ENCODE measurements around the gene VANGL1. TPM values are rescaled to one million over a fixed set of nuclear protein-coding genes. Genes with fewer than 3 reads are reported as not detected.

The VANGL1 gene
- total and polyA plus RNA-seq, 4 donors = 2.5 to 6.8 (median 3.5) TPM

DNA sequence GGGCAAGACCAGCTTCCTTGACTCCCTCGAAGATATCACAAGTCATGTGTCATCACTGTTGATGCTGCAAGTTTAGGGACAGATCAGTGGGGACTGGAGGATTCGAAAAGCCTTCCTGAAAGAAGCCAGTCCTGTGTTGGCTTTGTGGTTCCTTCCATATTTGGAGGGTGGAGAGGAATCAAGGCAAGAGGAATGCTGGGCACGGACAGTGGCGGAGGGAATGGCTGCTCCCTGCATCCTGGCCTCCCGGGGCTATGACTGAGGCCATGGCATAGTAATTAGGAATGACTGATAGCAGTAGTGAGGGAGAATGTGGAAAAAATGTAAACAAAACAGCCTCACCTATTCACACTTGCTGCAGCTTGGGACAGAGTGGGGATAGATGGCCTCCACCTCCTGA lies 36.4 kb downstream of the VANGL1 start:
- H3K4me3 ChIP-seq (ENCODE audit: low read depth in 1 of 3, low read length in 3 of 3) = no peak overlapping the region
- H3K36me3 ChIP-seq (ENCODE audit: control insufficient read depth in 4 of 4, insufficient read depth in 3 of 4, low read depth in 1 of 4, low read length in 3 of 4) = peaks cover 0 to 5% (median 1%) of the 10 kb centered on the region in 4 donors
- H3K9ac ChIP-seq (ENCODE audit: low read depth in 1 of 2, low read length in 2 of 2) = no peak overlapping the region
- no peak for DNase-seq (ENCODE audit: low spot score)
- H3K4me1 ChIP-seq (ENCODE audit: control insufficient read depth in 4 of 4, insufficient read depth in 4 of 4, low read length in 3 of 4) = no peaks in the 10 kb centered on the region
- H3K27me3 ChIP-seq (ENCODE audit: control insufficient read depth in 4 of 4, insufficient read depth in 4 of 4, low read length in 3 of 4) = no peaks in the 10 kb centered on the region
- TF ChIP-seq, protein P1, sequence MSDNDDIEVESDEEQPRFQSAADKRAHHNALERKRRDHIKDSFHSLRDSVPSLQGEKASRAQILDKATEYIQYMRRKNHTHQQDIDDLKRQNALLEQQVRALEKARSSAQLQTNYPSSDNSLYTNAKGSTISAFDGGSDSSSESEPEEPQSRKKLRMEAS (IDR thresholded peaks at IDR 0.05) = no peak
- TF ChIP-seq HNF4G (IDR thresholded peaks at IDR 0.05) = no peak
- TF ChIP-seq, protein P2, sequence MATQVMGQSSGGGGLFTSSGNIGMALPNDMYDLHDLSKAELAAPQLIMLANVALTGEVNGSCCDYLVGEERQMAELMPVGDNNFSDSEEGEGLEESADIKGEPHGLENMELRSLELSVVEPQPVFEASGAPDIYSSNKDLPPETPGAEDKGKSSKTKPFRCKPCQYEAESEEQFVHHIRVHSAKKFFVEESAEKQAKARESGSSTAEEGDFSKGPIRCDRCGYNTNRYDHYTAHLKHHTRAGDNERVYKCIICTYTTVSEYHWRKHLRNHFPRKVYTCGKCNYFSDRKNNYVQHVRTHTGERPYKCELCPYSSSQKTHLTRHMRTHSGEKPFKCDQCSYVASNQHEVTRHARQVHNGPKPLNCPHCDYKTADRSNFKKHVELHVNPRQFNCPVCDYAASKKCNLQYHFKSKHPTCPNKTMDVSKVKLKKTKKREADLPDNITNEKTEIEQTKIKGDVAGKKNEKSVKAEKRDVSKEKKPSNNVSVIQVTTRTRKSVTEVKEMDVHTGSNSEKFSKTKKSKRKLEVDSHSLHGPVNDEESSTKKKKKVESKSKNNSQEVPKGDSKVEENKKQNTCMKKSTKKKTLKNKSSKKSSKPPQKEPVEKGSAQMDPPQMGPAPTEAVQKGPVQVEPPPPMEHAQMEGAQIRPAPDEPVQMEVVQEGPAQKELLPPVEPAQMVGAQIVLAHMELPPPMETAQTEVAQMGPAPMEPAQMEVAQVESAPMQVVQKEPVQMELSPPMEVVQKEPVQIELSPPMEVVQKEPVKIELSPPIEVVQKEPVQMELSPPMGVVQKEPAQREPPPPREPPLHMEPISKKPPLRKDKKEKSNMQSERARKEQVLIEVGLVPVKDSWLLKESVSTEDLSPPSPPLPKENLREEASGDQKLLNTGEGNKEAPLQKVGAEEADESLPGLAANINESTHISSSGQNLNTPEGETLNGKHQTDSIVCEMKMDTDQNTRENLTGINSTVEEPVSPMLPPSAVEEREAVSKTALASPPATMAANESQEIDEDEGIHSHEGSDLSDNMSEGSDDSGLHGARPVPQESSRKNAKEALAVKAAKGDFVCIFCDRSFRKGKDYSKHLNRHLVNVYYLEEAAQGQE (IDR thresholded peaks at IDR 0.05) = no peak
- TF ChIP-seq HNF4A (conservative IDR thresholded peaks at IDR 0.05) = no peak
- TF ChIP-seq, protein P3, sequence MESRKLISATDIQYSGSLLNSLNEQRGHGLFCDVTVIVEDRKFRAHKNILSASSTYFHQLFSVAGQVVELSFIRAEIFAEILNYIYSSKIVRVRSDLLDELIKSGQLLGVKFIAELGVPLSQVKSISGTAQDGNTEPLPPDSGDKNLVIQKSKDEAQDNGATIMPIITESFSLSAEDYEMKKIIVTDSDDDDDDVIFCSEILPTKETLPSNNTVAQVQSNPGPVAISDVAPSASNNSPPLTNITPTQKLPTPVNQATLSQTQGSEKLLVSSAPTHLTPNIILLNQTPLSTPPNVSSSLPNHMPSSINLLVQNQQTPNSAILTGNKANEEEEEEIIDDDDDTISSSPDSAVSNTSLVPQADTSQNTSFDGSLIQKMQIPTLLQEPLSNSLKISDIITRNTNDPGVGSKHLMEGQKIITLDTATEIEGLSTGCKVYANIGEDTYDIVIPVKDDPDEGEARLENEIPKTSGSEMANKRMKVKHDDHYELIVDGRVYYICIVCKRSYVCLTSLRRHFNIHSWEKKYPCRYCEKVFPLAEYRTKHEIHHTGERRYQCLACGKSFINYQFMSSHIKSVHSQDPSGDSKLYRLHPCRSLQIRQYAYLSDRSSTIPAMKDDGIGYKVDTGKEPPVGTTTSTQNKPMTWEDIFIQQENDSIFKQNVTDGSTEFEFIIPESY (IDR thresholded peaks at IDR 0.05) = no peak
- TF ChIP-seq FOXA2 (IDR thresholded peaks at IDR 0.05) = no peak
- TF ChIP-seq RAD21 (IDR thresholded peaks at IDR 0.05) = no peak
- TF ChIP-seq GABPA (IDR thresholded peaks at IDR 0.05 in 1 of 2, conservative IDR thresholded peaks at IDR 0.05 in 1 of 2) = no peak
- H3K27ac ChIP-seq (ENCODE audit: low read depth in 1 of 2, low read length in 2 of 2) = no peak overlapping the region
- no peaks in the 10 kb centered on the region for H3K9me3 ChIP-seq (ENCODE audit: control insufficient read depth in 4 of 4, low read length in 3 of 4)
- 92% methylated on average over 5 of the region's 5 CpGs for WGBS

DNA sequence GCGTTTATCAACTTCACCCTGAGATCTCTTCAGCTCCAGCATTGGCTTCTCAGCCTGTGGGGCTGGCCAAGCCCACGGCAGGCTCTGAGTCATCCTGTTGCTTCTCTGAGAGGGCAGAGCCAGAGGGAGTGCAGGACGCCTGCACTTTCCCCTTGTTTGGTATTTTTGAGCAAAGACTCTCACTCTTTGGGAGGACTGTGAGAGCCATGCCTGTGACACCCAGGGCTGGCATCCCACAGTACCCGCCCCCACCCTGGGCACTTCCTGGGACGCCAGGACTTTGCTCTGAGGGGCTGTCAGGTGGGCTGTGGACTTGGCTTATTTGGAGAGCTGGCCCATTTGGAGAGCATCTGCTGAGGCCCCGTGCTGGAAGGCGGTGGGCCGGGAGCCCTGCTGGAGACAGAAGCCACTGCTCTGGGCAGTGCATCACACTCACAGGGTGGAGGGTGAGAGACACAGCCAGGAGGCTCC lies 37.4 kb downstream of the VANGL1 start:
- Histone ChIP-seq H3K27ac (ENCODE audit: low read depth in 1 of 2, low read length in 2 of 2) (no peak overlapping the region), H3K36me3 (ENCODE audit: control insufficient read depth in 4 of 4, insufficient read depth in 3 of 4, low read depth in 1 of 4, low read length in 3 of 4) (peaks cover 0 to 7% (median 3%) of the 10 kb centered on the region in 4 donors), H3K4me3 (ENCODE audit: low read depth in 1 of 3, low read length in 3 of 3) (no peak overlapping the region), H3K9me3 (ENCODE audit: control insufficient read depth in 4 of 4, low read length in 3 of 4) (no peaks in the 10 kb centered on the region), H3K4me1 (ENCODE audit: control insufficient read depth in 4 of 4, insufficient read depth in 4 of 4, low read length in 3 of 4) (no peaks in the 10 kb centered on the region), H3K27me3 (ENCODE audit: control insufficient read depth in 4 of 4, insufficient read depth in 4 of 4, low read length in 3 of 4) (no peaks in the 10 kb centered on the region), H3K9ac (ENCODE audit: low read depth in 1 of 2, low read length in 2 of 2) (no peak overlapping the region)
- no peak for DNase-seq (ENCODE audit: low spot score)
- TF ChIP-seq HNF4G (IDR thresholded peaks at IDR 0.05) (no peak), HNF4A (conservative IDR thresholded peaks at IDR 0.05) (no peak), RAD21 (IDR thresholded peaks at IDR 0.05) (no peak), FOXA2 (IDR thresholded peaks at IDR 0.05) (no peak), FOXA1 (IDR thresholded peaks at IDR 0.05) (no peak), EGR1 (IDR thresholded peaks at IDR 0.05; ENCODE audit: low read depth in 2 of 2) (no peak), YY1 (IDR thresholded peaks at IDR 0.05) (no peak), GABPA (IDR thresholded peaks at IDR 0.05 in 1 of 2, conservative IDR thresholded peaks at IDR 0.05 in 1 of 2) (no peak), SP1 (IDR thresholded peaks at IDR 0.05) (no peak), JUND (IDR thresholded peaks at IDR 0.05) (no peak), TAF1 (conservative IDR thresholded peaks at IDR 0.05) (no peak), NR2F2 (IDR thresholded peaks at IDR 0.05) (no peak), RXRA (IDR thresholded peaks at IDR 0.05) (no peak)
- TF ChIP-seq, protein P4, sequence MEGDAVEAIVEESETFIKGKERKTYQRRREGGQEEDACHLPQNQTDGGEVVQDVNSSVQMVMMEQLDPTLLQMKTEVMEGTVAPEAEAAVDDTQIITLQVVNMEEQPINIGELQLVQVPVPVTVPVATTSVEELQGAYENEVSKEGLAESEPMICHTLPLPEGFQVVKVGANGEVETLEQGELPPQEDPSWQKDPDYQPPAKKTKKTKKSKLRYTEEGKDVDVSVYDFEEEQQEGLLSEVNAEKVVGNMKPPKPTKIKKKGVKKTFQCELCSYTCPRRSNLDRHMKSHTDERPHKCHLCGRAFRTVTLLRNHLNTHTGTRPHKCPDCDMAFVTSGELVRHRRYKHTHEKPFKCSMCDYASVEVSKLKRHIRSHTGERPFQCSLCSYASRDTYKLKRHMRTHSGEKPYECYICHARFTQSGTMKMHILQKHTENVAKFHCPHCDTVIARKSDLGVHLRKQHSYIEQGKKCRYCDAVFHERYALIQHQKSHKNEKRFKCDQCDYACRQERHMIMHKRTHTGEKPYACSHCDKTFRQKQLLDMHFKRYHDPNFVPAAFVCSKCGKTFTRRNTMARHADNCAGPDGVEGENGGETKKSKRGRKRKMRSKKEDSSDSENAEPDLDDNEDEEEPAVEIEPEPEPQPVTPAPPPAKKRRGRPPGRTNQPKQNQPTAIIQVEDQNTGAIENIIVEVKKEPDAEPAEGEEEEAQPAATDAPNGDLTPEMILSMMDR (IDR thresholded peaks at IDR 0.05; ENCODE audit: low read depth, low read length, missing input control) = no peak
- TF ChIP-seq, protein P5, sequence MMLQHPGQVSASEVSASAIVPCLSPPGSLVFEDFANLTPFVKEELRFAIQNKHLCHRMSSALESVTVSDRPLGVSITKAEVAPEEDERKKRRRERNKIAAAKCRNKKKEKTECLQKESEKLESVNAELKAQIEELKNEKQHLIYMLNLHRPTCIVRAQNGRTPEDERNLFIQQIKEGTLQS (IDR thresholded peaks at IDR 0.05) = no peak
- TF ChIP-seq, protein P2 (IDR thresholded peaks at IDR 0.05) = no peak
- TF ChIP-seq, protein P3 (IDR thresholded peaks at IDR 0.05) = no peak
- TF ChIP-seq, protein P1 (IDR thresholded peaks at IDR 0.05) = no peak
- 89% methylated on average over 8 of the region's 8 CpGs for WGBS

Measured in liver (tissue), 9 donors.